Heart left ventricle (tissue), 16 donors: Measurements from ENCODE around the gene B9D2. TPM values are rescaled to one million over a fixed set of nuclear protein-coding genes. Genes with fewer than 3 reads are reported as not detected.

Experiments used
- ATAC-seq, 4 donors: fragments of 200-7000 bp; cut with Tn5 transposase; one replicate each; pipeline ENCODE4 v1.9.1; 2020 to 2022; ENCODE audit warnings: moderate library complexity in 4 of 4, mild to moderate bottlenecking in 3 of 4, moderate number of reproducible peaks in 1 of 4
- DNase-seq, 5 donors: peaks; one replicate each; pipeline ENCODE4 v3.0.0-alpha.2; 2020
- H3K27ac ChIP-seq, 12 donors: fragments of 200-600 bp; sonication (generic) in 4 of 12; one replicate each; pipeline versions ENCODE4 v1.5.0 to v1.8.0; 2016 to 2022; ENCODE audit warnings: mild to moderate bottlenecking in 2 of 12
- H3K27me3 ChIP-seq, 9 donors: fragments of 200-600 bp; sonication (generic) in 2 of 9; one replicate each; pipeline versions ENCODE4 v1.5.1 to v1.8.0; 2016 to 2022; ENCODE audit warnings: mild to moderate bottlenecking in 3 of 9
- H3K36me3 ChIP-seq, 9 donors: fragments of 200-600 bp; sonication (generic) in 2 of 9; one replicate each; pipeline versions ENCODE4 v1.5.0 to v1.8.0; 2018 to 2022; ENCODE audit warnings: mild to moderate bottlenecking in 2 of 9
- H3K4me1 ChIP-seq, 12 donors: fragments of 200-600 bp; sonication (generic) in 4 of 12; one replicate each; pipeline versions ENCODE4 v1.5.0 to v1.8.0; 2016 to 2022; ENCODE audit warnings: mild to moderate bottlenecking in 3 of 12
- H3K4me3 ChIP-seq, 12 donors: fragments of 200-600 bp; sonication (generic) in 4 of 12; one replicate each; pipeline versions ENCODE4 v1.5.0 to v1.8.0; 2017 to 2022; ENCODE audit warnings: mild to moderate bottlenecking in 9 of 12, moderate library complexity in 4 of 12
- H3K9me3 ChIP-seq, 12 donors: fragments of 200-600 bp; sonication (generic) in 4 of 12; one replicate each; pipeline versions ENCODE4 v1.5.0 to v1.8.0; 2016 to 2022; ENCODE audit warnings: mild to moderate bottlenecking in 1 of 12
- POLR2A ChIP-seq, 2 donors: fragments of 450-650 bp; IDR thresholded peaks; one replicate each; pipeline ENCODE4 v1.6.1; 2017; ENCODE audit warnings: antibody characterized with exemption in 2 of 2, mild to moderate bottlenecking in 2 of 2, moderate library complexity in 2 of 2
- WGBS, 4 donors: extraction: QIAGEN DNeasy Blood & Tissue Kit in 2 of 4; methylation state at CpG; one replicate each; pipeline versions ENCODE4 v1.1.5 to v1.1.7; 2013 to 2018; 5-methylcytosine and 5-hydroxymethylcytosine counted together
- intact Hi-C, 10 donors: fragments of 100-400 bp; cut with DNase I; formaldehyde crosslinking; loops; one replicate each; pipeline versions ENCODE4 v1.11.1 to v1.14.2; 2022
- polyA plus RNA-seq, 2 donors: library from polyadenylated mRNA; stranded (reverse); fragments of 200-250 nt; gene quantifications; one replicate each; pipeline ENCODE4 v1.2.3, GENCODE V29; 2013
- total RNA-seq, 9 donors: library from RNA; depleted of rRNA in 2 of 9; stranded (reverse); fragments of >200 nt in 2 of 9; fragmentation: NEBNext Ultra II Directional in 3 of 9; extraction: Animal tissue kit (Norgen Biotek cat#: 25700) in 3 of 9; gene quantifications; one replicate each; pipeline versions ENCODE4 v1.1.0 to v1.2.4, GENCODE V29; 2016 to 2023
- TF ChIP-seq, protein P1 (sequence below), 12 donors: fragments of 200-600 bp; sonication (generic) in 4 of 12; IDR thresholded peaks; one replicate each; pipeline versions ENCODE4 v1.5.0 to v1.8.0; 2018 to 2022; ENCODE audit warnings: antibody characterized with exemption in 12 of 12, mild to moderate bottlenecking in 5 of 12
- donor health status: ischemic (EF 13 %, LVEDD 7.1; RV severe dilation, severe dysfunction).
- donor health status: healthy with polysubstance abuse.
- donor health status: DM: no; HTN: yes; CAD: no.
- donor health status: DM: no; HTN: no; CAD: no.
- donor health status: ischemic (EF 25% LVEDD 6.9; RV normal size, moderate dysfunction).
- donor health status: ischemic (EF 25% LVEDD 5.7; RV mildly dilated, moderate dysfunction).
- donor health status: healthy.
- donor health status: DM: yes; HTN: yes; CAD: no.
- donor health status: ischemic (EF 35%, LVEDD 5.7; RV mildly dilated, moderate dysfunction).
- donor health status: nonischemic (EF 11% LVEDD 7.7; RV severe dilation, severe dysfunction).
- donor health status: DM: yes; HTN: yes; CAD: no.
- donor health status: PGD.
- donor health status: ischemic (EF 29% LVEDD 5.4; RV normal size, mild dysfunction).
- donor health status: nonischemic (EF 23%, LVEDD 6.1; RV moderate dilation, normal function).

B9D2 gene
- total and polyA plus RNA-seq, 11 donors, result 1.9 to 14.6 (median 3.3) TPM

DNA sequence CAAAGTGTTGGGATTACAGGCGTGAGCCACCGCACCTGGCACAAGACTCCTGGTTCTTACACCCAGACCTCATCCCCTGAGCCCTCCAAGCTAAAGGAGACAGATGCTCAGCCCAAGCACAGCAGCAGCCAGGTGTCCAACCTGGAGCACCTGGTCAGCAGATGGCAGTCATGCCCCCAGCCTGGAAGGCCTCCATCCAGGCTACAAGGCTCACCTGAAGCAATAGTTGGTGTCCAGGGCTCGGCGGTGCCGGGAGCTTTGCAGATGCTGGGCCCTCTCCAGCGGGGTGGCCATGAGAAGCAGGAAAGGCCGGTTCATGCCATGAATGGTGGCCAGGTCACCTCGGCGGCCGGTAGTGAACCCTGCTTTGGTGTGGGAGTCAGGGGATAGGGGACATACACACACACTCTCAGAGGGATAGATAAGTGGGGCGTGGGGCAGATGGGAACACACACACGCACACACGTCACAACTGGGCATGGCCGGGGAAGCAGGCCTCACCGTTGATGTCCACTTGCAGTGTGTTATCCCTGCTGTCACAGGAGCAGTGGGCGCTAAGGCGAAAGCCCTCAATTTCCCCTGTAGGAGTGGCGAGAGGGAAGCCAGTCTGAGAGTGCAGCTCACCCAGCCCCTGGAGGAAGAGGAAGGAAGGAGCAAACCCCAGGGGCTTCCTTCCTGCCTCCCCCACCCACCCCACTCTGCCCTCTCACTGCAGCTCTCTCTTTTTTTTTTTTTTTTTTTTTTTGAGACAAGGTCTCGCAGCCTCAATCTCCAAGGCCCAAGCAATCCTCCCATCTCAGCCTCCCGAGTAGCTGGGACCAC lies 22.1 kb downstream of the B9D2 start:
- TF ChIP-seq POLR2A (IDR thresholded peaks at IDR 0.05), result no peak
- TF ChIP-seq, protein P1, sequence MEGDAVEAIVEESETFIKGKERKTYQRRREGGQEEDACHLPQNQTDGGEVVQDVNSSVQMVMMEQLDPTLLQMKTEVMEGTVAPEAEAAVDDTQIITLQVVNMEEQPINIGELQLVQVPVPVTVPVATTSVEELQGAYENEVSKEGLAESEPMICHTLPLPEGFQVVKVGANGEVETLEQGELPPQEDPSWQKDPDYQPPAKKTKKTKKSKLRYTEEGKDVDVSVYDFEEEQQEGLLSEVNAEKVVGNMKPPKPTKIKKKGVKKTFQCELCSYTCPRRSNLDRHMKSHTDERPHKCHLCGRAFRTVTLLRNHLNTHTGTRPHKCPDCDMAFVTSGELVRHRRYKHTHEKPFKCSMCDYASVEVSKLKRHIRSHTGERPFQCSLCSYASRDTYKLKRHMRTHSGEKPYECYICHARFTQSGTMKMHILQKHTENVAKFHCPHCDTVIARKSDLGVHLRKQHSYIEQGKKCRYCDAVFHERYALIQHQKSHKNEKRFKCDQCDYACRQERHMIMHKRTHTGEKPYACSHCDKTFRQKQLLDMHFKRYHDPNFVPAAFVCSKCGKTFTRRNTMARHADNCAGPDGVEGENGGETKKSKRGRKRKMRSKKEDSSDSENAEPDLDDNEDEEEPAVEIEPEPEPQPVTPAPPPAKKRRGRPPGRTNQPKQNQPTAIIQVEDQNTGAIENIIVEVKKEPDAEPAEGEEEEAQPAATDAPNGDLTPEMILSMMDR (IDR thresholded peaks at IDR 0.05), result no peak
- ATAC-seq (peak in 2 of 4 donors; percentile 52 to 68), DNase-seq (no peak)
- H3K4me1 ChIP-seq, result peaks cover 0 to 26% (median 0%) of the 10 kb centered on the region in 12 donors
- peak overlapping the region in 1 of 12 donors; percentile 35 for H3K27ac ChIP-seq
- H3K9me3 ChIP-seq, result no peaks in the 10 kb centered on the region
- WGBS, 4 donors, result 89 to 94% (median 92%) methylated on average over 20 of the region's 20 CpGs
- no peak overlapping the region for H3K4me3 ChIP-seq
- no peaks in the 10 kb centered on the region for H3K27me3 ChIP-seq
- peaks cover 0 to 99% (median 68%) of the 10 kb centered on the region in 9 donors for H3K36me3 ChIP-seq
- intact Hi-C loops, result no loop called here

DNA sequence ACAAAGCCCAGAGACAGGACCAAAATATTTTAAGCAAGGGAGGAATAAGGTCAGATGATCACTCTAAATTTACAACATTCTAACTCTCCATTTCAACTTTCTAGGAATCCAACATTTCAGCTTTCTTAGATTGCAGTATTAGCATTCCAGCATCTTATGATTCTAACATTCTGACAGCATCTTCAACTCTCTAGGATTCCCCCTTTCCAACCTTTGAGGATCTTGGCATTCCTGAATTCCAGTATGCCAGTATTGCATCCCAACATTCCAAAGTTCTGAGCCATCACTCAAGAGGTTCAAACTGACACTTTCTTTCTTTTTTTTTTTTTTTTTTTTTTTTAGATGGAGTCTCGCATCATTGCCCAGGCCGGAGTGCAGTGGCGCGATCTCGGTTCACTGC lies 24.0 kb downstream of the B9D2 start:
- TF ChIP-seq, protein P1 (IDR thresholded peaks at IDR 0.05), result no peak
- TF ChIP-seq POLR2A (IDR thresholded peaks at IDR 0.05), result no peak
- ATAC-seq (no peak), DNase-seq (no peak)
- Histone ChIP-seq H3K4me3 (no peak overlapping the region), H3K36me3 (peaks cover 0 to 96% (median 55%) of the 10 kb centered on the region in 9 donors), H3K9me3 (no peaks in the 10 kb centered on the region), H3K4me1 (peaks cover 0 to 35% (median 5%) of the 10 kb centered on the region in 12 donors), H3K27me3 (no peaks in the 10 kb centered on the region), H3K27ac (no peak overlapping the region)
- intact Hi-C loops, result no loop called here
- WGBS, 4 donors, result 96 to 98% (median 97%) methylated on average over 5 of the region's 5 CpGs

DNA sequence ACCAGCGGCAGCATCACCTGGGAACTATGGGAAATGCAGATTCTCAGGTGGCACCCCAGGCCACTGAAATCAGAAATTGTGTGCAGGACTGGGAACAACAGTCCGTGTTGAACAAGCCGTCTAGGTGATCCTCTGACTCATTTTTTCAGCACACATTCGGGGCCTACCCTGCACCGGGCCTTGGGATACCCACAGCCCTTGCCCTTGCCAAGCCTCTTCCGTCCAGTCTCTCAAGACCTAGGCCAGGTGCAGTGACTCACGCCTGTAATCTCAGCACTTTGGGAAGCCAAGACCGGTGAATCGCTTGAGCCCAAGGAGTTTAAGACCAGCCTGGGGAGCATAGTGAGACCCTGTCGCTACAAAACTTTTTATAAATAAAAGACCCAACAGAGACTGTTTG lies 28.5 kb downstream of the B9D2 start:
- no peaks in the 10 kb centered on the region for H3K27me3 ChIP-seq
- peaks cover 0 to 46% (median 5%) of the 10 kb centered on the region in 12 donors for H3K4me1 ChIP-seq
- no peaks in the 10 kb centered on the region for H3K9me3 ChIP-seq
- ATAC-seq, result no peak
- TF ChIP-seq, protein P1 (IDR thresholded peaks at IDR 0.05), result no peak
- no peak for TF ChIP-seq POLR2A (IDR thresholded peaks at IDR 0.05)
- peak overlapping the region in 3 of 12 donors; percentile 43 to 88 (median 47) for H3K27ac ChIP-seq
- DNase-seq, result no peak
- intact Hi-C loops, result loop anchor here in 1 of 10 donors (2.0 kb wide), 1 partner anchor 13 kb away; no protein-coding TSS in a partner anchor
- 95 to 99% (median 95%) methylated on average over 10 of the region's 10 CpGs for WGBS, 4 donors
- H3K4me3 ChIP-seq, result no peak overlapping the region
- H3K36me3 ChIP-seq, result peaks cover 0 to 89% (median 38%) of the 10 kb centered on the region in 9 donors

DNA sequence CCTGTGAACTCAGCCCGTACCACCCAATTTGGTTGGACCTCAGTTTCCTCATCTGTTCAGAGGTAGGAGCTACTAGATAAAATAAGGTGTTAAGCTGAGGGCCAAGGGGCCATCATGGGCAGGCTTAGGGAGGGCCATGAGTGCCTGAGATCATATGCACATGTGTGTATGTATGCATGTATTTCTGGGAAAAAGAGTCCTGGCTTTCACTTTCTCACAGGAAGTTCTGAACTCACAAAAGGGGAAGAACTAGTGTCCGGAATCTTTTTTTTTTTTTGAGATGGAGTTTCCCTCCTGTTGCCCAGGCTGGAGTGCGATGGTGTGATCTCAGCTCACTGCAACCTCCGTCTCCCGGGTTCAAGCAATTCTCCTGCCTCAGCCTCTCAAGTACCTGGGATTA lies 29.2 kb downstream of the B9D2 start:
- DNase-seq, result no peak
- Histone ChIP-seq H3K4me3 (peak overlapping the region in 1 of 12 donors; percentile 15), H3K27ac (peak overlapping the region in 7 of 12 donors; percentile 23 to 88 (median 43)), H3K27me3 (no peaks in the 10 kb centered on the region), H3K36me3 (peaks cover 0 to 89% (median 39%) of the 10 kb centered on the region in 9 donors), H3K9me3 (no peaks in the 10 kb centered on the region), H3K4me1 (peaks cover 0 to 53% (median 5%) of the 10 kb centered on the region in 12 donors)
- peak; percentile 32 to 71 (median 50) for ATAC-seq
- intact Hi-C loops, result loop anchor here in 1 of 10 donors (2.0 kb wide), 1 partner anchor 14 kb away; no protein-coding TSS in a partner anchor
- WGBS, 4 donors, result 57 to 79% (median 67%) methylated on average over 5 of the region's 5 CpGs
- TF ChIP-seq, protein P1 (IDR thresholded peaks at IDR 0.05), result no peak
- no peak for TF ChIP-seq POLR2A (IDR thresholded peaks at IDR 0.05)
